ENCODE results near the gene SHISA5.
"Not testable (repeated sequence)": the region's sequence is repeated elsewhere in the genome, so short reads cannot be mapped to it uniquely, and the experiment has no call there.

- TF ChIP-seq POLR2A (IDR thresholded peaks at IDR 0.05) = not testable (repeated sequence)
- TF ChIP-seq, protein P1, sequence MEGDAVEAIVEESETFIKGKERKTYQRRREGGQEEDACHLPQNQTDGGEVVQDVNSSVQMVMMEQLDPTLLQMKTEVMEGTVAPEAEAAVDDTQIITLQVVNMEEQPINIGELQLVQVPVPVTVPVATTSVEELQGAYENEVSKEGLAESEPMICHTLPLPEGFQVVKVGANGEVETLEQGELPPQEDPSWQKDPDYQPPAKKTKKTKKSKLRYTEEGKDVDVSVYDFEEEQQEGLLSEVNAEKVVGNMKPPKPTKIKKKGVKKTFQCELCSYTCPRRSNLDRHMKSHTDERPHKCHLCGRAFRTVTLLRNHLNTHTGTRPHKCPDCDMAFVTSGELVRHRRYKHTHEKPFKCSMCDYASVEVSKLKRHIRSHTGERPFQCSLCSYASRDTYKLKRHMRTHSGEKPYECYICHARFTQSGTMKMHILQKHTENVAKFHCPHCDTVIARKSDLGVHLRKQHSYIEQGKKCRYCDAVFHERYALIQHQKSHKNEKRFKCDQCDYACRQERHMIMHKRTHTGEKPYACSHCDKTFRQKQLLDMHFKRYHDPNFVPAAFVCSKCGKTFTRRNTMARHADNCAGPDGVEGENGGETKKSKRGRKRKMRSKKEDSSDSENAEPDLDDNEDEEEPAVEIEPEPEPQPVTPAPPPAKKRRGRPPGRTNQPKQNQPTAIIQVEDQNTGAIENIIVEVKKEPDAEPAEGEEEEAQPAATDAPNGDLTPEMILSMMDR (IDR thresholded peaks at IDR 0.05) = not testable (repeated sequence)
Measured at GRCh38 chr3:48551651-48552050, 47.7 kb upstream of the SHISA5 start.
